ENCODE results near the gene SLC28A3. TPM values are rescaled to one million over a fixed set of nuclear protein-coding genes. Genes with fewer than 3 reads are reported as not detected.
"Not testable (repeated sequence)": the region's sequence is repeated elsewhere in the genome, so short reads cannot be mapped to it uniquely, and the experiment has no call there.

Gene SLC28A3
- total RNA-seq: under 1 TPM in 2 of 4 donors, not detected in 2; 0.15 to 0.22 TPM

DNA sequence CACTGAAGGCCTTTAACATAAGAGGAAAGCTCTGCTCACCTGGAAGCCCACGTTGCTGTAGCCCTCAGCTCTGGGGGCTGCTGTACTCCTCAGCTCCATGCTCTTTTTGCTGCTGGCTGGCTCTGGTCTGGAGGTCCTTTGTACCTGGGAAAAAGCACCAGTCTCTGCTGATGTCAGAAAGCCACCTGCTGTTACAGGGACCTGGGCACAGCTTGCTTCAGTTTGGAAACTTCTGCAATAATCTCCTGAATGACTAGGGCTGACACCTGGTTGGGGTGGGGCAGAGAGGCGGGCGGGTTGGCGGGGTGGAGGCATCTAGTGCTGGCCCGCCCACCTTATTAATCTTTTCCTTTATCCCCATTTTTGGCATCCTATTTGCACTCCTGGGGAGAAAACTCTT is at the start of gene SLC28A3:
TSS of gene SLC28A3 (minus strand) at position 224 of the 400 bp plus-strand sequence. CDS start at position 99, 125 bp downstream.
- Histone ChIP-seq H3K4me3 (replicated peaks in 1 of 3) (no peak within 1 kb of the TSS), H3K4me1 (peaks cover 7 to 11% of the 10 kb centered on the region in 2 donors), H3K27ac (peak within 1 kb of the TSS in 2 of 3 donors; percentile 13 to 55), H3K9me3 (no peaks in the 10 kb centered on the region), H3K27me3 (no peaks in the 10 kb centered on the region), H3K36me3 (no peaks in the 10 kb centered on the region)
- intact Hi-C loops (cut with DNase I): no loop called here
- peak; percentile 3 to 5 for DNase-seq
- TF ChIP-seq CTCF (IDR thresholded peaks at IDR 0.05) (no peak), POLR2A (IDR thresholded peaks at IDR 0.05) (no peak)
- WGBS, 2 donors: 81 to 84% methylated on average over 5 of the region's 5 CpGs

- H3K27ac ChIP-seq; H3K4me1 ChIP-seq; H3K27me3 ChIP-seq; H3K36me3 ChIP-seq; H3K4me3 ChIP-seq (replicated peaks in 1 of 3); H3K9me3 ChIP-seq: not testable (repeated sequence)
- WGBS, 2 donors: 61 to 64% methylated on average over 7 of the region's 7 CpGs
- intact Hi-C loops (cut with DNase I): loop anchor here (10.0 kb wide), 1 partner anchor 1225 kb away; no protein-coding TSS in a partner anchor
- peak; percentile 15 to 23 for DNase-seq
Measured at GRCh38 chr9:84390254-84390653, 49.7 kb upstream of the SLC28A3 start.

- no peak for DNase-seq
- Histone ChIP-seq H3K27ac (no peak overlapping the region), H3K4me3 (replicated peaks in 1 of 3) (no peak overlapping the region), H3K9me3 (no peaks in the 10 kb centered on the region), H3K27me3 (no peaks in the 10 kb centered on the region), H3K36me3 (no peaks in the 10 kb centered on the region), H3K4me1 (peaks cover 0 to 7% of the 10 kb centered on the region in 2 donors)
- 89 to 92% methylated on average over 5 of the region's 5 CpGs for WGBS, 2 donors
- intact Hi-C loops (cut with DNase I): no loop called here
- TF ChIP-seq CTCF (IDR thresholded peaks at IDR 0.05) (no peak), POLR2A (IDR thresholded peaks at IDR 0.05) (no peak)
Measured at GRCh38 chr9:84387821-84388220, 47.3 kb upstream of the SLC28A3 start.

GRCh38 chr9:84386753-84387152 is 46.2 kb upstream of the SLC28A3 start:
- TF ChIP-seq POLR2A (IDR thresholded peaks at IDR 0.05): no peak
- TF ChIP-seq CTCF (IDR thresholded peaks at IDR 0.05): no peak
- no peak for DNase-seq
- Histone ChIP-seq H3K4me3 (replicated peaks in 1 of 3) (no peak overlapping the region), H3K36me3 (no peaks in the 10 kb centered on the region), H3K27ac (no peak overlapping the region), H3K9me3 (no peaks in the 10 kb centered on the region), H3K4me1 (peaks cover 0 to 7% of the 10 kb centered on the region in 2 donors), H3K27me3 (no peaks in the 10 kb centered on the region)
- intact Hi-C loops (cut with DNase I): no loop called here
- WGBS, 2 donors: 96 to 100% methylated on average over 1 of the region's 1 CpG

DNA sequence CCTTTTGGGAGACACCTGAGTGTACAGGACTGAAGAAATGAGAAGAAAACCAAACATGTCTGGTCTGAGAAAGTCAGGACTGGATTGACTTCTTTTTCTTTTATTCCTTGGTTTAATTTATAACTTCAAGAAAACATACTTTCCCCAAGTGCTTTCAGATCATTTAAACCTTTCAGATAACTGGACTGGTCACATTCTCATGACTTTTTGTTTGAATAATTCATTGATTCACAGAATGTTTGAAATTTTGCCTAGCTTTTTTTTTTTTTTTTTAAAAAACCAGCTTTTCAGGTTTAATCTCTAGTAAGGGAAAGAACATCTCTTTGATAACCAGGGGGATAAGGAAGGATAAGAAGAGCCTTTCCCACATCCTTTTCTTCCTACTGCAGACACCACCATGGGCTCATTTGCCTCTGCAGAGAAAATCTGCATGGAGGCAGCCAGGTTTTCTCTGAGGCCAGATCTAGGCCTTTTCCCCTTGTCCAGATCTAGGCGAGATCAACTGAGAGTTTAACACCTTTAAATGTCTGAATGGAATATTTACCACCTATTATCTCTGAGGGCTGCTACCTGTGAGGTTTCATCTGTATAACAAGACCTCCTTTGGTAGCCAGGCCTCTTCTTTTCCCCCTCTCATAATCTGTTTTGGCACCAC is 45.0 kb upstream of the SLC28A3 start:
- DNase-seq: no peak
- no peaks in the 10 kb centered on the region for H3K27me3 ChIP-seq
- H3K36me3 ChIP-seq: no peaks in the 10 kb centered on the region
- H3K4me1 ChIP-seq: peaks cover 0 to 5% of the 10 kb centered on the region in 2 donors
- H3K27ac ChIP-seq: peak overlapping the region in 1 of 3 donors; percentile 61
- H3K9me3 ChIP-seq: no peaks in the 10 kb centered on the region
- WGBS, 2 donors: 35 to 81% methylated on average over 1 of the region's 1 CpG
- intact Hi-C loops (cut with DNase I): no loop called here
- TF ChIP-seq CTCF (IDR thresholded peaks at IDR 0.05) (no peak), POLR2A (IDR thresholded peaks at IDR 0.05) (no peak)
- H3K4me3 ChIP-seq (replicated peaks in 1 of 3): no peak overlapping the region

All from thyroid gland (tissue), 4 donors.